IMR-90 (cell line): ENCODE measurements around the gene TTLL11. TPM values are rescaled to one million over a fixed set of nuclear protein-coding genes. Genes with fewer than 3 reads are reported as not detected.

Source experiments
- ATAC-seq: fragments of 200-7000 bp; cut with Tn5 transposase; 2 replicates; pipeline ENCODE4 v1.9.1; 2020; ENCODE audit warnings: low read depth, mild to moderate bottlenecking, moderate library complexity
- BruUV-seq: library from RNA; stranded (reverse); fragments of 400-500 nt; replicated peaks from 2 replicates; lab custom pipeline; 2021; lab: Mats Ljungman, UMichigan
- CTCF ChIA-PET: fragments of 300-600 bp; formaldehyde crosslinking; extraction: SDS; loops from one replicate; lab custom pipeline; 2021; ENCODE audit warnings: antibody characterized with exemption; lab: Yijun Ruan, JAX
- POLR2A ChIA-PET: fragments of 300-600 bp; sonication (Branson Sonifier 250); formaldehyde crosslinking; loops from one replicate; lab custom pipeline; 2022; ENCODE audit warnings: antibody characterized with exemption; ENCODE audit not compliant: unreplicated experiment; lab: Charles Lee
- DNase-seq: peaks from one replicate; pipeline ENCODE4 v3.0.0; 2013
- H2AFZ ChIP-seq: replicated peaks from 2 replicates; pipeline ENCODE3; 2013; ENCODE audit warnings: low read length, mild to moderate bottlenecking; ENCODE audit not compliant: poor library complexity
- H2AK5ac ChIP-seq: 2 replicates; pipeline ENCODE4 v1.6.1; 2013; ENCODE audit warnings: low read depth, low read length, inconsistent platforms
- H2AK9ac ChIP-seq: replicated peaks from 2 replicates; pipeline ENCODE3; 2013; ENCODE audit warnings: mild to moderate bottlenecking, low read depth, low read length, moderate library complexity; ENCODE audit not compliant: poor library complexity
- H2BK120ac ChIP-seq: 2 replicates; pipeline ENCODE4 v1.6.1; 2013; ENCODE audit warnings: low read depth, low read length, inconsistent platforms
- H2BK15ac ChIP-seq: 3 replicates; pipeline ENCODE4 v1.6.1; 2013; ENCODE audit warnings: low read depth, low read length, inconsistent platforms
- H2BK20ac ChIP-seq: 2 replicates; pipeline ENCODE4 v1.6.1; 2013; ENCODE audit warnings: low read depth, mild to moderate bottlenecking, inconsistent platforms, low read length, moderate library complexity
- H2BK5ac ChIP-seq: 2 replicates; pipeline ENCODE4 v1.6.1; 2013; ENCODE audit warnings: mild to moderate bottlenecking, low read depth, low read length, inconsistent platforms; ENCODE audit not compliant: poor library complexity, severe bottlenecking
- H3K14ac ChIP-seq: replicated peaks from 2 replicates; pipeline ENCODE4 v1.6.1; 2013; ENCODE audit warnings: low read depth, low read length, inconsistent platforms
- H3K18ac ChIP-seq: 2 replicates; pipeline ENCODE4 v1.6.1; 2013; ENCODE audit warnings: low read depth, low read length, control low read depth
- H3K23ac ChIP-seq: 2 replicates; pipeline ENCODE4 v1.6.1; 2013; ENCODE audit warnings: low read depth, low read length, inconsistent platforms
- H3K27ac ChIP-seq: 2 replicates; pipeline ENCODE4 v1.5.1; 2013; ENCODE audit warnings: mild to moderate bottlenecking, control low read depth, low read length; ENCODE audit not compliant: insufficient read depth
- H3K27me3 ChIP-seq: 2 replicates; pipeline ENCODE4 v1.6.1; 2013; ENCODE audit warnings: low read length; ENCODE audit not compliant: control insufficient read depth, insufficient read depth
- H3K36me3 ChIP-seq: 2 replicates; pipeline ENCODE4 v1.6.1; 2013; ENCODE audit warnings: low read length, mixed read lengths; ENCODE audit not compliant: control insufficient read depth, insufficient read depth
- H3K4ac ChIP-seq: 2 replicates; pipeline ENCODE4 v1.6.1; 2013; ENCODE audit warnings: low read depth, low read length, inconsistent platforms
- H3K4me1 ChIP-seq: 2 replicates; pipeline ENCODE4 v1.6.1; 2013; ENCODE audit warnings: low read length, mixed read lengths; ENCODE audit not compliant: control insufficient read depth, insufficient read depth
- H3K4me2 ChIP-seq: 2 replicates; pipeline ENCODE4 v1.6.1; 2013; ENCODE audit warnings: low read depth, mild to moderate bottlenecking, control low read depth, low read length, moderate library complexity
- H3K4me3 ChIP-seq: 2 replicates; pipeline ENCODE4 v1.5.1; 2013; ENCODE audit warnings: low read depth, mild to moderate bottlenecking, control low read depth, low read length, moderate library complexity; ENCODE audit not compliant: insufficient read depth
- H3K56ac ChIP-seq: 2 replicates; pipeline ENCODE4 v1.6.1; 2013; ENCODE audit warnings: low read length, inconsistent platforms; ENCODE audit not compliant: insufficient read depth; ENCODE audit errors: extremely low read depth
- H3K79me1 ChIP-seq, 2 experiments: 2 replicates each; pipeline ENCODE4 v1.6.1; 2013; ENCODE audit warnings: low read length in 2 of 2, inconsistent platforms in 1 of 2, low read depth in 1 of 2
- H3K9ac ChIP-seq: 2 replicates; pipeline ENCODE4 v1.6.1; 2013; ENCODE audit warnings: low read depth, low read length, control low read depth
- H3K9me1 ChIP-seq: 2 replicates; pipeline ENCODE4 v1.6.1; 2013; ENCODE audit warnings: low read length, inconsistent platforms; ENCODE audit not compliant: insufficient read depth
- H3K9me3 ChIP-seq: 2 replicates; pipeline ENCODE4 v1.6.1; 2013; ENCODE audit warnings: low read length; ENCODE audit not compliant: control insufficient read depth, insufficient read depth
- H4K20me1 ChIP-seq: 2 replicates; pipeline ENCODE4 v1.6.1; 2013; ENCODE audit warnings: low read length, inconsistent platforms; ENCODE audit not compliant: insufficient read depth
- H4K5ac ChIP-seq: 2 replicates; pipeline ENCODE4 v1.6.1; 2013; ENCODE audit warnings: mild to moderate bottlenecking, low read depth, low read length, control low read depth
- H4K8ac ChIP-seq, 2 experiments: 2 replicates each; pipeline ENCODE4 v1.6.1; 2013; ENCODE audit warnings: low read depth in 2 of 2, low read length in 2 of 2, control low read depth in 1 of 2, inconsistent platforms in 1 of 2
- H4K91ac ChIP-seq: 2 replicates; pipeline ENCODE4 v1.6.1; 2013; ENCODE audit warnings: low read depth, low read length, inconsistent platforms; ENCODE audit not compliant: insufficient read depth
- BHLHE40 ChIP-seq: fragments of 150-350 bp; IDR thresholded peaks from 2 replicates; pipeline ENCODE4 v1.6.1; 2016; ENCODE audit warnings: mild to moderate bottlenecking, low read depth, low read length
- CHD1 ChIP-seq: IDR thresholded peaks from 2 replicates; pipeline ENCODE4 v1.6.1; 2012; ENCODE audit warnings: low read depth, low read length, improper control_type of control experiment
- MAFK ChIP-seq: IDR thresholded peaks from 2 replicates; pipeline ENCODE4 v1.6.1; 2012; ENCODE audit warnings: low read depth, low read length, improper control_type of control experiment
- RCOR1 ChIP-seq: IDR thresholded peaks from 2 replicates; pipeline ENCODE4 v1.6.1; 2012; ENCODE audit warnings: mild to moderate bottlenecking, low read length, improper control_type of control experiment; ENCODE audit not compliant: insufficient replicate concordance
- SMC3 ChIP-seq: fragments of 150-350 bp; IDR thresholded peaks from 2 replicates; pipeline ENCODE4 v1.6.1; 2016; ENCODE audit warnings: low read depth, mild to moderate bottlenecking, antibody characterized with exemption, low read length, moderate library complexity
- WGBS, 2 experiments: methylation state at CpG; one replicate each; pipeline versions ENCODE4 v1.1.5 to v1.1.7; 2013; ENCODE audit warnings: missing lambda C conversion rate in 2 of 2; ENCODE audit not compliant: insufficient read length in 1 of 2; ENCODE audit errors: extremely low coverage in 2 of 2; 5-methylcytosine and 5-hydroxymethylcytosine counted together
- dilution Hi-C: fragments of 300-500 bp; cut with HindIII; formaldehyde crosslinking; loops from one replicate; pipeline ENCODE4 v1.14.3; 2018; ENCODE audit warnings: low sequenced_read_pairs; ENCODE audit not compliant: unreplicated experiment
- in situ Hi-C: fragments of 300-500 bp; cut with MboI; formaldehyde crosslinking; loops from 3 replicates; pipeline ENCODE4 v1.14.3; 2019; ENCODE audit warnings: low sequenced_read_pairs, inconsistent platforms, mixed read lengths
- intact Hi-C: fragments of 100-400 bp; cut with micrococcal nuclease; formaldehyde crosslinking; loops from 2 replicates; pipeline ENCODE4 v1.10.0; 2022
- polyA plus RNA-seq, 3 experiments: library from polyadenylated mRNA; depleted of rRNA; stranded (reverse); fragments of >200 nt; gene quantifications; 2 replicates each; pipeline ENCODE4 v1.2.3, GENCODE V29; 2012; ENCODE audit warnings: low replicate concordance in 1 of 3
- total RNA-seq: library from RNA; depleted of rRNA; stranded (reverse); fragments of >200 nt; gene quantifications from 2 replicates; pipeline ENCODE4 v1.2.3, GENCODE V29; 2012

Gene TTLL11
- total and polyA plus RNA-seq, 2 of the 4 experiments (the other 2 are of a cell fraction): 2.0 to 4.6 TPM

GRCh38 chr9:121915304-121915625 lies 177.8 kb downstream of the TTLL11 start:
- Histone ChIP-seq H2BK120ac (no peak overlapping the region), H2AFZ (no peak overlapping the region), H3K36me3 (no peaks in the 10 kb centered on the region), H2BK20ac (no peak overlapping the region), H3K9me3 (no peaks in the 10 kb centered on the region), H2AK5ac (no peak overlapping the region), H3K9me1 (peaks cover 9% of the 10 kb centered on the region), H3K4me2 (no peak overlapping the region), H3K4me1 (peaks cover 2% of the 10 kb centered on the region), H2BK5ac (no peak overlapping the region), H4K20me1 (no peaks in the 10 kb centered on the region), H2AK9ac (no peak overlapping the region), H3K79me1 (no peaks in the 10 kb centered on the region), H3K18ac (no peak overlapping the region), H3K14ac (no peak overlapping the region), H3K27me3 (no peaks in the 10 kb centered on the region), H3K56ac (no peak overlapping the region), H4K91ac (no peak overlapping the region), H3K9ac (no peak overlapping the region), H3K27ac (no peak overlapping the region), H3K4ac (no peak overlapping the region), H2BK15ac (no peak overlapping the region), H3K23ac (no peak overlapping the region), H3K4me3 (no peak overlapping the region), H4K5ac (no peak overlapping the region), H4K8ac (no peak overlapping the region)
- no peak for ATAC-seq
- no TSS peak for BruUV-seq
- TF ChIP-seq CHD1 (no peak), MAFK (no peak), RCOR1 (no peak), BHLHE40 (no peak), SMC3 (no peak)
- intact Hi-C loops: no loop called here
- dilution Hi-C loops: no loop called here
- ChIA-PET CTCF (interaction anchor here (0.6 kb wide), 1 partner anchor 309 kb away, joined by 3 read pairs; no protein-coding TSS in a partner anchor), POLR2A (no interaction called here)
- DNase-seq: no peak
- 94% methylated on average over 3 of the region's 4 CpGs; no CpG with 5 or more reads in 1 of the 2 experiments for WGBS, 2 experiments
- in situ Hi-C loops: no loop called here
